B cell (primary cell): ENCODE data around the gene WDR35. TPM values are rescaled to one million over a fixed set of nuclear protein-coding genes. Genes with fewer than 3 reads are reported as not detected.

Source experiments
- ATAC-seq: fragments of 200-7000 bp; cut with Tn5 transposase; one replicate; pipeline ENCODE4 v1.10.0; 2021; ENCODE audit warnings: low read depth, mild to moderate bottlenecking, moderate number of reproducible peaks, moderate library complexity
- CTCF ChIA-PET: fragments of 350-600 bp; sonication (Branson Sonifier 250); formaldehyde crosslinking; loops from one replicate; lab custom pipeline; 2021; ENCODE audit warnings: antibody characterized with exemption, inconsistent platforms; lab: Charles Lee
- POLR2A ChIA-PET: fragments of 350-600 bp; sonication (Branson Sonifier 250); formaldehyde crosslinking; loops from one replicate; lab custom pipeline; 2021; ENCODE audit warnings: antibody characterized with exemption; lab: Charles Lee
- DNase-seq: peaks from one replicate; pipeline ENCODE4 v3.0.0; 2013
- H2AFZ ChIP-seq: 2 replicates; pipeline ENCODE4 v1.6.1; 2012; ENCODE audit warnings: mild to moderate bottlenecking, low read depth, low read length; ENCODE audit not compliant: insufficient read depth, poor library complexity, severe bottlenecking
- H3K27ac ChIP-seq, 2 donors: 1 replicate in 1 of 2; 2 replicates in 1 of 2; pipeline ENCODE4 v1.5.1; 2012 to 2013; ENCODE audit warnings: low read length in 2 of 2, mild to moderate bottlenecking in 2 of 2, moderate library complexity in 1 of 2
- H3K27me3 ChIP-seq, 4 experiments: fragments of 200-600 bp in 1 of 4; sonication (generic) in 1 of 4; replicated peaks in 1 of 4; 1 replicate in 2 of 4; 2 replicates in 2 of 4; pipeline versions ENCODE4 v1.6.1 to v1.7.0; 2013 to 2016; ENCODE audit warnings: low read length in 3 of 4, mild to moderate bottlenecking in 2 of 4, mixed read lengths in 1 of 4, moderate library complexity in 1 of 4; ENCODE audit not compliant: insufficient read depth in 4 of 4, control insufficient read depth in 3 of 4; ENCODE audit errors: control extremely low read depth in 1 of 4
- H3K36me3 ChIP-seq, 2 experiments: replicated peaks in 1 of 2; 1 replicate in 1 of 2; 2 replicates in 1 of 2; pipeline versions ENCODE4 v1.6.1 to v1.7.1; 2013; ENCODE audit warnings: low read length in 1 of 2; ENCODE audit not compliant: insufficient read depth in 2 of 2, control insufficient read depth in 1 of 2; ENCODE audit errors: control extremely low read depth in 1 of 2, extremely low read depth in 1 of 2
- H3K4me1 ChIP-seq, 2 donors: fragments of 200-600 bp in 1 of 2; sonication (generic) in 1 of 2; 1 replicate in 1 of 2; 2 replicates in 1 of 2; pipeline versions ENCODE4 v1.5.1 to v1.6.1; 2013 to 2017; ENCODE audit warnings: low read length in 2 of 2; ENCODE audit not compliant: control insufficient read depth in 2 of 2, insufficient read depth in 2 of 2
- H3K4me2 ChIP-seq: replicated peaks from 2 replicates; pipeline ENCODE3; 2012; ENCODE audit warnings: mild to moderate bottlenecking, low read depth, low read length; ENCODE audit not compliant: poor library complexity, severe bottlenecking
- H3K4me3 ChIP-seq, 5 experiments: fragments of 200-600 bp in 1 of 5; sonication (generic) in 1 of 5; 1 replicate in 3 of 5; 2 replicates in 2 of 5; pipeline versions ENCODE4 v1.5.1 to v1.7.0; 2011 to 2016; ENCODE audit warnings: low read length in 4 of 5, mild to moderate bottlenecking in 4 of 5, low read depth in 2 of 5, control low read depth in 1 of 5, moderate library complexity in 1 of 5; ENCODE audit not compliant: insufficient read depth in 1 of 5; ENCODE audit errors: control extremely low read depth in 1 of 5, extremely low read depth in 1 of 5
- H3K79me2 ChIP-seq: fragments of 200-600 bp; sonication (generic); one replicate; pipeline ENCODE4 v1.6.0; 2016; ENCODE audit warnings: low read length; ENCODE audit not compliant: control insufficient read depth, insufficient read depth
- H3K9ac ChIP-seq: fragments of 200-600 bp; sonication (generic); 2 replicates; pipeline ENCODE4 v1.6.1; 2017; ENCODE audit warnings: mild to moderate bottlenecking, low read length, moderate library complexity
- H3K9me3 ChIP-seq, 3 donors: one replicate each; pipeline versions ENCODE4 v1.6.1 to v1.7.1; 2013; ENCODE audit warnings: low read length in 2 of 3; ENCODE audit not compliant: control insufficient read depth in 2 of 3, insufficient read depth in 1 of 3; ENCODE audit errors: control extremely low read depth in 1 of 3
- H4K20me1 ChIP-seq: 2 replicates; pipeline ENCODE4 v1.6.0; 2012; ENCODE audit warnings: mild to moderate bottlenecking, low read length; ENCODE audit not compliant: insufficient read depth, control insufficient read depth, poor library complexity, severe bottlenecking
- H3K27ac Mint-ChIP-seq: one replicate; pipeline ENCODE4 v1.8.0; 2021; ENCODE audit warnings: mixed read lengths
- H3K27me3 Mint-ChIP-seq: one replicate; pipeline ENCODE4 v1.8.0; 2021; ENCODE audit warnings: mixed read lengths
- H3K4me1 Mint-ChIP-seq: one replicate; pipeline ENCODE4 v1.8.0; 2021; ENCODE audit warnings: mixed read lengths
- H3K4me3 Mint-ChIP-seq: one replicate; pipeline ENCODE4 v1.8.0; 2021; ENCODE audit warnings: mixed read lengths
- H3K9me3 Mint-ChIP-seq: one replicate; pipeline ENCODE4 v1.8.0; 2022; ENCODE audit warnings: mixed read lengths; ENCODE audit not compliant: insufficient read depth
- EZH2 ChIP-seq: IDR thresholded peaks from 2 replicates; pipeline ENCODE4 v1.6.1; 2012; ENCODE audit warnings: borderline replicate concordance, low read depth, mild to moderate bottlenecking, moderate library complexity, low read length; ENCODE audit not compliant: insufficient read depth, poor library complexity, severe bottlenecking
- WGBS: methylation state at CpG from one replicate; pipeline ENCODE4 v1.1.5; 2013; ENCODE audit warnings: missing lambda C conversion rate; ENCODE audit not compliant: insufficient coverage; 5-methylcytosine and 5-hydroxymethylcytosine counted together
- intact Hi-C: fragments of 100-400 bp; cut with micrococcal nuclease; formaldehyde crosslinking; loops from one replicate; pipeline ENCODE4 v1.10.0; 2022
- polyA plus RNA-seq: library from polyadenylated mRNA; depleted of rRNA; stranded (reverse); fragments of >200 nt; gene quantifications from 2 replicates; pipeline ENCODE4 v1.2.3, GENCODE V29; 2012
- total RNA-seq, 2 donors: library from RNA; stranded (reverse); fragments of 120-200 nt in 1 of 2; gene quantifications; 1 replicate in 1 of 2; 2 replicates in 1 of 2; pipeline versions ENCODE4 v1.2.3 to v1.2.4, GENCODE V29; 2013 to 2022
- TF ChIP-seq, protein P1 (sequence below): fragments of 200-600 bp; IDR thresholded peaks from one replicate; pipeline ENCODE4 v1.8.0; 2022; ENCODE audit warnings: antibody characterized with exemption, mild to moderate bottlenecking

Gene WDR35
- total and polyA plus RNA-seq, 2 donors (not counting 1 experiment from before 2014, with no cell fraction given), result 2.4 to 9.4 TPM

- peaks cover 11 to 18% of the 10 kb centered on the region in 2 donors for H3K4me1 ChIP-seq
- Mint-ChIP-seq H3K4me1 (peaks cover 11% of the 10 kb centered on the region), H3K4me3 (peak overlapping the region; percentile 83), H3K9me3 (no peaks in the 10 kb centered on the region), H3K27me3 (peaks cover 52% of the 10 kb centered on the region), H3K27ac (no peak overlapping the region)
- H3K9me3 ChIP-seq, result peaks cover 0 to 3% (median 0%) of the 10 kb centered on the region in 3 donors
- peaks cover 0 to 33% (median 23%) of the 10 kb centered on the region in 4 experiments for H3K27me3 ChIP-seq
- intact Hi-C loops, result loop anchor here (2.0 kb wide), 1 partner anchor 24 kb away; no protein-coding TSS in a partner anchor
- WGBS, result 28% methylated on average over 10 of the region's 15 CpGs
- no peak for DNase-seq
- peak overlapping the region; percentile 80 for H2AFZ ChIP-seq
- no peak for ATAC-seq
- H4K20me1 ChIP-seq, result no peaks in the 10 kb centered on the region
- no peaks in the 10 kb centered on the region for H3K79me2 ChIP-seq
- peak overlapping the region; percentile 90 for H3K4me2 ChIP-seq
- no peak overlapping the region for H3K27ac ChIP-seq
- POLR2A ChIA-PET, result no interaction called here
- TF ChIP-seq, protein P1, sequence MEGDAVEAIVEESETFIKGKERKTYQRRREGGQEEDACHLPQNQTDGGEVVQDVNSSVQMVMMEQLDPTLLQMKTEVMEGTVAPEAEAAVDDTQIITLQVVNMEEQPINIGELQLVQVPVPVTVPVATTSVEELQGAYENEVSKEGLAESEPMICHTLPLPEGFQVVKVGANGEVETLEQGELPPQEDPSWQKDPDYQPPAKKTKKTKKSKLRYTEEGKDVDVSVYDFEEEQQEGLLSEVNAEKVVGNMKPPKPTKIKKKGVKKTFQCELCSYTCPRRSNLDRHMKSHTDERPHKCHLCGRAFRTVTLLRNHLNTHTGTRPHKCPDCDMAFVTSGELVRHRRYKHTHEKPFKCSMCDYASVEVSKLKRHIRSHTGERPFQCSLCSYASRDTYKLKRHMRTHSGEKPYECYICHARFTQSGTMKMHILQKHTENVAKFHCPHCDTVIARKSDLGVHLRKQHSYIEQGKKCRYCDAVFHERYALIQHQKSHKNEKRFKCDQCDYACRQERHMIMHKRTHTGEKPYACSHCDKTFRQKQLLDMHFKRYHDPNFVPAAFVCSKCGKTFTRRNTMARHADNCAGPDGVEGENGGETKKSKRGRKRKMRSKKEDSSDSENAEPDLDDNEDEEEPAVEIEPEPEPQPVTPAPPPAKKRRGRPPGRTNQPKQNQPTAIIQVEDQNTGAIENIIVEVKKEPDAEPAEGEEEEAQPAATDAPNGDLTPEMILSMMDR, result no peak
- TF ChIP-seq EZH2, result no peak
- H3K9ac ChIP-seq, result peak overlapping the region; percentile 63
- no peaks in the 10 kb centered on the region for H3K36me3 ChIP-seq
- peak overlapping the region in 4 of 5 experiments; percentile 23 to 62 (median 52) for H3K4me3 ChIP-seq
- CTCF ChIA-PET, result interaction anchor here (0.8 to 4.4 kb wide), 11 partner anchors 10 to 86 kb away, joined by 3 to 73 read pairs (median 11); no protein-coding TSS in a partner anchor
Measured at GRCh38 chr2:20013126-20013849, 23.4 kb upstream of the WDR35 start.
